ENCODE results near the gene FCHSD2.
"Not testable (repeated sequence)": the region's sequence is repeated elsewhere in the genome, so short reads cannot be mapped to it uniquely, and the experiment has no call there.

The FCHSD2 gene

DNA sequence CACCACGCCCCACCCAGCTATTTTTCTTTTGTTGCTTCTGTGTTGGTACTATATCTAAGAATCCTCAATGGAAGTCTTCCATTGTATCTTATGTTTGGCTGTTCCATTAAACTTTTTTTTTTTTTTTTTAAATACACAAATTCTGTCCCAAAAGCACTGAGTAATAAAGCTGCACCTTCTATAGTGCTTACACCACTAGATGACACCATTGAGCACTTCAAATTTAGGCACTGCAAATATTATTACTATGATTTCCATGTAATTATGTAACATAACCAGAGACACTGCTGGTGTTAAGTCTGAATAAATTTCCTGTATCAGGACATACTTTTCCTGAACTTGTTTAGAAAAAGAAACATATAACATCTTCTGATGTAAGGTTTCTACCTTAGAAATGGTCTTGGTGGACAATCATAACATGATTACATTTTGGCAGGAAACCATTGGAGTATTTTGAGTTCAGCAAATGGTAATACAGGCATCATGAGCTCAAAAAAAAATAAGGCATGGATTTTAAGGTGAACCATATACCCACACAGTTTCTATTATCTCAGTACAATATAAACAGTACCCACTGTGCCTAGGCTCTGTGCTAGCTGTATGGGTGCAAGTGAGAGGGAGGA is 217.4 kb downstream of the FCHSD2 start:
- DNase-seq (ENCODE audit: low spot score), result peak; percentile 15

DNA sequence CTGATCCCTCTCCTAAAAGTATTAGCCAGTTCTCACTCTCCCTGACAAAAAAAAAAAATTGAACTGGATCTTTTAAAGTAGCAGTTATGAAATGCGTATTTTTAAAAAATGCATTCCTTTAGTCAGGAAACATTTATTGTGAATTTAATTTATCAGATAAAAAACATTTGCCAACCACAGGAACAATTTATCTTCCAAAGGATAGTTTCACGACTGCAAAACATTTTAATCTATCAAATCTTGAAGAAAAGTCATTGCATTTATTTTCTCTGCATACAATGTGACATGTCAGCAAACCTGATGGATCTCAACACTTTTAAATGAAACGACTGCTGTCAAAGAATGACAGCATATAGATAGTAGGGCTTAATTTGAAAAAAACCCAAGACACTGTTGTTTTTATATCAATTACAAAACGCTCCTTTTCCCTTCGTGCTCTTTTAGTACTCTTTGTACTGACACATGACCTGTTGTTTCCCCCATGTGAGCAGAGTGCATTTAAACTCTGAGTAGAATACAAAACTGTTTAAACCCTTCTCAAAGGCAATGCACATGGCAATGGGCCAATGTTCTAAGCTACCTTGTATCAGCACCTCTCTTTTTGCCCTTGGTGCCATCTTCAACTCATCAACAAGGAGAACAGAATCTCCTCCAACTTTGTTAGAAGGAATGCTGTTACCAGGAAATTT is 220.9 kb downstream of the FCHSD2 start:
- DNase-seq (ENCODE audit: low spot score), result no peak

DNA sequence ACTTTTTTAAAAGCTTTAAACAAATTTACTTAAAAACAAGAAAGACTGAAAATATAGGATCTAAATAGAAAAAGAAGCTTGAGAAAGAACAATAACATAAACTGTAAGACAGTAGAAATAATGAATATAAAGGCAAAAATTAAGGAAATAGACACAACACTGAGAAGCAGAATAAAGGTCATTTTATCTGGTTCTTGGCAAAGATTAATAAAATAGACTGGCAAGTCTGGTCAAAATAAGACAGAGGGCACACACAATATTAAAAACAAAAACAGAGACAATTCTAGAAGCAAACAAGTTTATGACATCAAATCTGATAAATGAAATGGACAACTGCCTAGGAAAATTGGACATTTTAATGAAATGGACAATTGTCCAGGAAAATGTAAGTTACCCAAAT is 222.1 kb downstream of the FCHSD2 start:
- DNase-seq (ENCODE audit: low spot score), result no peak

DNA sequence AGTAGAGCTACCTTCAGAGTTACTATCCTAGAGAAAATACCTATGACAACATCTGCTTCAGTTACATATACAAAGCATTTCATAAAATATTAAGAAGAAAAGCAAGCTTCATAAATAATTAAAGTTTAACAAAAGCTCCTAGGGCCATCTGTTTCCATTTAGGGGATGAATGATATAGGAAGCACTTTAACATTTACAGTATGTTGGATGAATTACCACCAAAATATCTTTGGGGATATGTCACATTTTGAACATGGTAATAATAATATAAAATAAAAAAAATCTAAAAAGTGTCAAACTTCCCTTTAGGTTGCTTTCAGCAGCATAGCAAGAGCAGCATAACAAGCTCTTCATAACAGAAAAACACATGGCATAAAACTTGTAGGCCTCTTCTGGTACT is 223.3 kb downstream of the FCHSD2 start:
- DNase-seq (ENCODE audit: low spot score), result no peak

DNA sequence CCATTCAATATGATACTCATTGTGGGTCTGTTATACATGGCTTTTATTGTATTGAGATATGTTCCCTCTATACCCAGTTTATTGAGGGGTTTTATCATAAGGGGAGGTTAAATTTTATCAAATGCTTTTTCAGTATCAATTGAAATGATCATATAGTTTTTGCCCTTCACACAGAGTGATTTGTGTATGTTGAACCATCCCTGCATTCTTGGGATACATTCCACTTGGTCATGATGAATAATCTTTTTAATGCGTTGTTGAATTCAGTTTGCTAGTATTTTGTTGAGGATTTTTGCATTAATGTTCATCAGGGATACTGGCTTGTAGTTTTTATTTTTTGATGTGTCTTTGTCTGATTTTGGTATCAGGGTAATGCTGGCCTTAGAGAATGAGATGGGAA is 229.9 kb downstream of the FCHSD2 start:
- no peak for DNase-seq (ENCODE audit: low spot score)

DNA sequence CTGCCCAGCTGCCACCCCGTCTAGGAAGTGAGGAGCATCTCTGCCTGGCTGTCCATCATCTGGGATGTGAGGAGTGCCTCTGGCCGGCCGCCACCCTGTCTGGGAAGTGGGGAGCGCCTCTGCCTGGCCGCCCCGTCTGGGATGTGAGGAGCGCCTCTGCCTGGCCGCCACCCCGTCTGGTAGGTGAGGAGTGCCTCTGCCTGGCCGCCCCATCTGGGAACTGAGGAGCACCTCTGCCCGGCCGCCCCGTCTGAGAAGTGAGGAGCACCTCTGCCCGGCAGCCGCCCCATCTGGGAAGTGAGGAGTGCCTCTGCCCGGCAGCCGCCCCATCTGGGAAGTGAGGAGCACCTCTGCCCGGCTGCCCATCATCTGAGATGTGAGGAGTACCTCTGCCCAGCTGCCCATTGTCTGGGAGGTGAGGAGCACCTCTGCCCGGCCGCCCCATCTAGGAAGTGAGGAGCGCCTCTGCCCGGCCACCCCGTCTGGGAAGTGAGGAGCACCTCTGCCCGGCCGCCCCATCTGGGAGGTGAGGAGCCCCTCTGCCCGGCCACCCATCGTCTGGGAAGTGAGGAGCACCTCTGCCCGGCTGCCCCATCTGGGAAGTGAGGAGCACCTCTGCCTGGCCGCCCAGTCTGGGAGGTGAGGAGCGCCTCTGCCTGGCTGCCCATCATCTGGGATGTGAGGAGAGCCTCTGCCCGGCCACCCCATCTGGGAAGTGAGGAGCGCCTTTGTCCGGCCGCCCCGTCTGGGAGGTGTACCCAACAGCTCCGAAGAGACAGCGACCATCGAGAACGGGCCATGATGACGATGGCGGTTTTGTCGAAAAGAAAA is 232.3 kb downstream of the FCHSD2 start:
- DNase-seq (ENCODE audit: low spot score), result not testable (repeated sequence)

DNA sequence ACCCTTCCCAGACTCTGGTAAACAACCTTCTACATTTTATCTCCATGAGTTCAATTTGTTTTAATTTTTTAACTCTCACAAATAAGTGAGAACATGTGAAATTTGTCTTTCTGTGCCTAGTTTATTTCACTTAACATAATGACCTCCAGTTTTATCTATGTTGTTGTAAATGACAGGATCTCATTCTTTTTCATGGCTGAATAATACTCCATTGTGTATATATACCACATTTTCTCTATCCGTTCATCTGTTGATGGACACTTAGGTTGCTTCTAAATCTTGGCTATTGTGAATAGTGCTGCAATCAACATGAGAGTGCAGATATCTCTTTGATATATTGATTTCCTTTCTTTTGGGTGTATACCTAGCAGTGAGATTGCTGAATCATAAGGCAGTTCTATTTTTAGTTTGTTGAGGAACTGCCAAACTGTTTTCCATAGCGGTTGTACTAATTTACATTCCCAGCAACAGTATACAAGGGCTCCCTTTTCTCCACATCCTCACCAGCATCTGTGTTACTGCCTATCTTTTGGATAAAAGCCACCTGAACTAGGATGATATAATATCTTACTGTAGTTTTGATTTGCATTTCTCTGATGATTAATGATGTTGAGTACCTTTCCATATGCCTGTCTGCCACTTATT is 234.0 kb downstream of the FCHSD2 start:
- no peak for DNase-seq (ENCODE audit: low spot score)

DNA sequence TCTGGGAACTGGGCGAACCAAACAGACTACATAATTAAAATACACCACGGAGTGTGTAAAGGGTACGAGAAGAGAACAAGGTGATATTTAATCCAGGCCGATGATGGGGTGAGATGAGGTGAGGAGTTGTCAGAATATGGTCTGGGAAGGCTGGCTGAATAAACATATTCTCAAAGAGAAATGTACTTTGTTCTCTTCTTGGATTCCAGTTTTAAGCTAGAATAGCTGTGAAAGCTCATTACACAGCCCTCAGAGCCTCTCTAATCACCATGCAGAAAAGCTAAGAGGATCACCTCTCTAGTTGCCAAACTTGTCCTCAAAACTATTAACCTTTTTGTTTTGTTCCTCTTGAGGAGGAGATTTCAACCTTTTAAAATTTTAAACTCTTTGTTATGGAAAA is 238.1 kb downstream of the FCHSD2 start:
- DNase-seq (ENCODE audit: low spot score), result no peak

DNA sequence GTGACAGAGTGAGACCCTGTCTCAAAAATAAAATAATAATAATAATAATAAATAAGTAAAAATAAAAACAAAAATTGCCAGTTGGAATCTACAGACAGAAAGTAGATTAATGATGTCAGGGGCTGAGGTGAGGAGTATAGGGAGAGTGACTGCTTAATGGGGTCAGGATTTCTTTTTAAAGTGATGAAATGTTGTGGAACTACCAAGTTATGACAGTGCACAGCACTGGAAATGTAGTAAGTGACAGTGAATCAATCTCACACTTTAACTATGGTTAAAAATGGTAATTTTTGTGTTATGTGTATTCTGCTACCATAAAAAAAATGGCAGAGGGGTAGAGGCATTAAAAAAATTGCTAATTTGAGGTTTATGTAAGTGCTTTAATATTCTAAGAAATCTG is 240.7 kb downstream of the FCHSD2 start:
- no peak for DNase-seq (ENCODE audit: low spot score)

DNA sequence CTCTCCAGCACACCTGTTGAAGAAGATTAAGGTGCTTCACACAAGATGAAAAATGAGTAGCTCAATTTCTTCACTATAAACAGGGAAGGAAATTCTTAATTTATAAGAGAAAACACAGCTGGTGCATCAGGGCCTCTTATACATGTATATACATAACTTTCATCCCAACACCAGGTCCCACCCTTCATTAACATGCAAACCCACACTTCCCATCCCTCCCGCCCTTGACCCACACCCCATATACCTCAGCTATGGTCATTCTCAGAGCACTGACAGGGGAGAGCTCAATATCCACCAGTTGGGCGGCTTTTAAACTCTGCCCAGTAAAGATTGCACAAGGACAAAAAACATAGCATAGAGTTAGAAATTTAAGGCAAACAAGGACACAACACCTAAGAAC is 242.1 kb downstream of the FCHSD2 start:
- DNase-seq (ENCODE audit: low spot score), result no peak

DNA sequence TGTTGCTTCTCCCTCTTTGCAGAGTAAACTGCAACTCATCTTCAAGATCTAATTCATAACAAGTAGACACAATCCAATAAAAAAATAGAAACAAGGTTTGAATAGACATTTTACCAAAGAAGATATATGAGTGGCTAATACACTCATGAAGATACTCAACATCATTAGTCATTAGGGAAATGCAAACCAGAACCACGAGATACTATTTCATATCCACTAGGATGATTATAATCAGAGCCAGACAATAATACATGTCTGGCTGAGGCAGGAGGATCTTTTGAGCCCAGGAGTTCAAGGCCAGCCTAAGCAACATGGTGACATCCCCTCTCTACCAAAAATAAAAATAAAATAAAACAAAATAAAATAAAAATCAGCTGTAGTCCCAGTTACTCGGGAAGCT is 242.9 kb downstream of the FCHSD2 start:
- no peak for DNase-seq (ENCODE audit: low spot score)

DNA sequence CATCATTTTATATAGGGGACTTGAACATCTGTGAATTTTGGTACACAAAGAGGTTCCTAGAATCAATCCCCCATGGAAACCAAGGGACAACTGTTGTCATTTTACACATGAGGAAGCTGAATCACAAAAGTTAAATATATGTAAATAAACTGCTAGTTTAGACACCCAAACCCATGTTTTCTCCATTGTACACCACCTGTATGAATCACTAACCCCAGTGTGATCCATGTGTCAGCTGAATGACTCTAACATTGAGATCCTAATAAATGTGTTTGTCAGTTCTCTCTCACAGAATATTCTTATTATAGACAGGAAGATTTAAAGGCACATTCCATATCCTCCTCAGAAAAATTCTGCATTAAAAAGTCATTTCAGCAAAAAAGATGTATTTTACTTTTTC is 244.6 kb downstream of the FCHSD2 start:
- DNase-seq (ENCODE audit: low spot score), result no peak

DNA sequence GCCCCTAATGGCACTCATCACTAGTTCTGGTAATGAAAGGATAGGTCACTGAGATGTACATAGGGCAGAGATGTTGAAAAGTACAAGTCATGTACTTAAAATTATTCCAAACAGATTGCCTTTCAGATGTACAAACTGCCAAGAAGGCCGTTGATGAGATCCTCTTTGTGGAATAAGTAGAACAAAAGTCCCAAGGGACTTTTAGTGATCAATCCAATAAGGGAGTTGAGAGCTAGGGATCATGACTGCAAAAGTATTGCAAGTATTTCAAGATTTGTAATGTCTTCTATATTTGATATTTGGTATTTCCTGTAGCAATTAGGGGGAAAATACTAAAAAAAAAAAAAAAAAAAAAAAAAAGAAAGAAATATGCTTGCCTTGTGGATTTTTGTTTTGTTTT is 245.7 kb downstream of the FCHSD2 start:
- DNase-seq (ENCODE audit: low spot score), result no peak

DNA sequence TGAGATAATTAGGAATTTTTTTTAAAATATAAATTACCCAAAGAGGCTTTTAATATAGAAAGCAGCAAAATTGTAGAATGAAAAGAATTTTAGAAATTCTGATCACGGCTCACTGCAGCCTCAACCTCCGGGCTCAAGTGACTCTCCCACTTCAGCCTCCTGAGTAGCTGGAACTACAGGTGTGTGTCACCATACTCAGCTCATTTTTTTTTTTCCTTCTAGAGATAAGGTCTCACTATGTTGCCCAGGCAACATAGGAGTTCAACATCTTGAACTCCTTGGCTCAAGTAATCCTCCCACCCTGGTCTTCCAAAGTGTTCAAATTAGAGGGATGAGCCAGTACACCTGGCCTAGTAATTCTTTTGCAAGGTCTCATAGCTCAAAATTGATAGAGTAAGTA is 251.2 kb downstream of the FCHSD2 start:
- no peak for DNase-seq (ENCODE audit: low spot score)

DNA sequence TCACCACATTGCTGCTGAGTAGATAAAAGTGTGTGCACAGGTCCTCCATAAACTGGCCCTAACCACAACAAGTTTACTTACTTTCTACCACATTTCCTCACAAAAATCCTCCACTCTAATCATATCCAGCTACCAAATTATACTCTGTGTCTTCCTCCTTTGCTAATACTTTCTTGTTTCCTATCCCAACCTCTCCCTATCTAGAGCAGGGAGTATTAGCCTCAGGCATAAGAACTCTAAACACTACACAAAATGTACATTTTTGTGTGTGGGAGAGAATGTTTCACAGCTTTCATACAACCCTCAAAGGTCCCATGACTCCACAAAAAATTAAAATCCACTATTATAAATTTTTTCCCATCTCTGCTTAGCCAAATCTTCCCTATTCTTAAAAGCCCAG is 255.5 kb downstream of the FCHSD2 start:
- DNase-seq (ENCODE audit: low spot score), result no peak

DNA sequence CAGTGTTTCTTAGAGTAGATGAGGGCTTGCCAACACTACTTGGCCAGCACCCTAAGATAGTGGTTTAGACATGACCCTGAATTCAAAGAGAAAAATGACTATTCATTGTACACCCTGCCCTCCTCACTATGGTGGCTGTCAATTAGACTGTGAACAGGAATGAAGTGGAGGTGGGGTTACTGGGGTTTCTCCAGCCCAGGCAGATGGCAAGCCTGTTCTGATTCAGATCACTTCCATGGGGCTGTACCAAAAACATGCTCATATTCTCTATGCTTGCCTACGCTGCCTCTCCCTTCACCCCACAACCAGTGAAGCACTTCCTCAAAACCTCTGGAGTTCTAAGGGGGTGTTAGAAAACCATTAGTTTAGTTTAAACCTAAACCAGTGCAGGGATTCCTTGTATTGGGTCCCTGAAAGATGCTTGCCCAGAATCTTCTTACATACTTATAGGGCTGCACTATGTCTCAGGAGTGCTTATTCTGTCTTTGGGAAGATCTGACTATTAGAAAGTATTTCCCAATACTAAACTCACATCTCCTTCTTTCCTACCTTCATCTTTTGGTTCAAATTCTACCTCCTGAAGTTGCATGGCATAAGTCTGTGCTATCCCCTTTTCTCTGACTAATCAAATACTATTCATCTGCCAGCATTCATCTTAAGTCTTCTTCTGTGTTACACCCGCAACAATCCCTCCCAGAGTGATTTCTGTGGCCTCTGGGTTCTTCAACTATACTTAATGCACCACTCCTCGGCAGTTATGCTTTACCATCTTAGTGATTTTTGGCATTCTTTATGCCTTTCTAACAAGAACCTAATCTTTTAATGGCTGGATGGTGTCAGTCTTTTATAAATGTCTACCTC is 256.1 kb downstream of the FCHSD2 start:
- DNase-seq (ENCODE audit: low spot score), result no peak

DNA sequence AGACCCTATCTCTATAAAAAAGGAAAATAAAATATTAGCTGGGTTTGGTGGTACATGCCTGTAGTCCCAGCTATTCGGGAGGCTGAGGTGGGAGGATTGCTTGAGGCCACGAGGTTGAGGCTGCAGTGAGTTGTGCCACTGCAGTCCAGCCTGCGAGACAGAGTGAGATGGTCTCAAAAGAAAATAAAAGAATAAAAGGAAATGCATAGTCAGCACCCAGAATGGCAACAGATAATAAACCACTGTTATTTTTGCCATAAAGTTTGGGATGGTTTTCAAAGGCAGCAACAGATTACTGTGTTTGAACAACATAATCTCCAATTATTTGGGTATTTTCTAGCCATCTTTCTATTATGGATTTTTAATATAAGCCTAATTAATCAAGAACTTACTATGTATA is 266.0 kb downstream of the FCHSD2 start:
- DNase-seq (ENCODE audit: low spot score), result no peak

DNA sequence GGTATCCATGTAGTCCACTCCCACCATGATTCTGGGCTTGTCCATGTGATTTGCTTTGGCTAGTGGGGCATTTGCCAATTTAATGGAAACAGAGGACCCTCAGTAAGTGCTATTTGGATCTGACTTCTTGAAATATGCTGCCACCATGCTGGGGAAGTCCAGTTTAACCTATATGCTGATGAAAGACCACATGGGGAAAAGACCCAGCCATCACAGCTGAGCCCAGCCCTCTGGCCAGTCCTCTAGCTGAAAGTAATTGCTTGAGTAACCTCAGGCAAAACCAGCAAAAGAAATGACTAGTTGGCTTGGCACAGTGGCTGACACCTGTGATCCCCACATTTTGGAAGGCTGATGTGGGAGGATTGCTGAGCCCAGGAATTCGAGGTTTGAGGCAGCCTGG is 266.4 kb downstream of the FCHSD2 start:
- DNase-seq (ENCODE audit: low spot score), result no peak

DNA sequence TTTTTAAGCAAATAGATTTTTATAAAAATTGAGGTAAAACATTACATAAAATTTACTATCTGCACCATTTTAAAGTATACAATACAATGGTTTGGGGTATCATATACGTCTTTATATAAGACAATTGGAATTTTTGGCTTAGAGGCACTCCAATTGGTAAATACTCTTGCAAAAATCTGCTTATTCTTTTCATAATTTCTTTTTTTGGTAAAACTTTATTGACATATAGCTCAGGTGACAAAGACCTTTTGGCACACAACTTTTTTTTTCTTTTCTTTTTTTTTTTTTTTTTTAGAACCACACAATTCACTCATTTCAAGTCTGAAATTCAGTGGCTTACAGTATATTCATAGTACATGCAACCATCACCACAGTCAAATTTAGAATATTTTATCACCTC is 270.1 kb downstream of the FCHSD2 start:
- no peak for DNase-seq (ENCODE audit: low spot score)

DNA sequence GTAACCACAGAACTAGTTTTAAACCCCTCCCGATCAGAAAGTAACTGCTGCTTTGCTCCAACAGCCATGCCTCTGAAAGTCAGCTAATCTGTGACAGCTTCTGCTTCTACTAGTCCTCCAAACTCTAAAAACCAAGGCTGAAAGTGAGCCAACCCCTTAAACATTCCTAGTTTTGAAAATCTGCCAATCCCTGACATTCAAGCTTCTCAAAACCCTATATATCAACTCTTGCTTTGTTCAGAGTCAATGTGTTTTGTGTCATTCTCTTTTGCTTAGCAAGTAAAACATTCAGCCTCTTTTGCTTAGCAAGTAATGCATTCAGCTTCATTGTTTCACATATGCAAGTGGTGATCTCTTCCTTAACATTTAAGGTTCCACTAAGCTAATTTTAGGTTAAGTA is 271.0 kb downstream of the FCHSD2 start:
- no peak for DNase-seq (ENCODE audit: low spot score)

DNA sequence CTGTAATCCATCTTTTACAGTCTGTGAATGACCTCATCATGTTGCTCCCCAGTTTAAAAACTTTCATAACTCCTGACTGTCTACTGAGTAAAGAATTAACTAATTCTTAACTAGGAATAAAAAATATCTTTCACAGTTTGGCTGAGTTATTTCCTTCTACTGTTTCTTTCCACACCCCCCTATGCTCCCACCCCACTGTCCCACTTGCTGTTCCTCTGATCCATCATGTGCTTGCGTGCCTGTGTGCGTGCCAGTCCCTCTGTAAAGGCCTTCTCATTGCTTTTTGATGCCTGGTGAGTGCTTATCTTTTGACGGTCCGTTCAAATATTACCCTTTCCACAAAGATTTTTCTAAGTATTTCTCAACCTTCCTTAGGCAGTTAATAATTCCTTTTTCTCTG is 272.3 kb downstream of the FCHSD2 start:
- no peak for DNase-seq (ENCODE audit: low spot score)

DNA sequence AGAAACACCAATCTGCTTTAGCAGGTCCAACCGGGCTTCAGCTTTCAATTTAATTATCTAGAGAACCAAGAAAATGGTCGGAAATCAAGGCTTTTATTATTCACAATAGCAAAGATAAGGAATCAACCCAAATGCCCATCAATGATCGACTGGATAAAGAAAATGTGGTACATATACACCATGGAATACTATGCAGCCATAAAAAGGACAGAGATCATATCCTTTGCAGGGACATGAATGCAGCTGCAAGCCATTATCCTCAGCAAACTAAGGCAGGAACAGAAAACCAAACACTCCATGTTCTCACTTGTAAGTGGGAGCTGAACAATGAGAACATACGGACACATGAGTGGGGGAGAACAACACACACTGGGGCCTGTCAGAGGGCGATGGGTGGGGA is 274.1 kb downstream of the FCHSD2 start:
- DNase-seq (ENCODE audit: low spot score), result no peak

Measured in hepatic stellate cell (primary cell).